Lower leg skin (tissue), 3 donors: ENCODE results near the gene ZFHX3.
"Not testable (repeated sequence)": the region's sequence is repeated elsewhere in the genome, so short reads cannot be mapped to it uniquely, and the experiment has no call there.

Experiments
- CTCF ChIP-seq, 3 donors: fragments of 450-650 bp; IDR thresholded peaks; one replicate each; pipeline ENCODE4 v1.5.1; 2016; ENCODE audit warnings: antibody characterized with exemption in 3 of 3, mild to moderate bottlenecking in 3 of 3, moderate library complexity in 2 of 3
- POLR2A ChIP-seq, 2 donors: fragments of 450-650 bp; IDR thresholded peaks; one replicate each; pipeline ENCODE4 v1.6.1; 2016 to 2017; ENCODE audit warnings: antibody characterized with exemption in 2 of 2, mild to moderate bottlenecking in 1 of 2, moderate library complexity in 1 of 2

- not testable (repeated sequence) for TF ChIP-seq POLR2A, CTCF (IDR thresholded peaks at IDR 0.05)
Measured at GRCh38 chr16:73072051-73072450, 24.1 kb upstream of the ZFHX3 start.
